ENCODE measurements around the gene LRIT1. TPM values are rescaled to one million over a fixed set of nuclear protein-coding genes. Genes with fewer than 3 reads are reported as not detected.

LRIT1 gene
- total and polyA plus RNA-seq, 2 donors (not counting 3 experiments of a cell fraction or from before 2014, with no cell fraction given): not detected

DNA sequence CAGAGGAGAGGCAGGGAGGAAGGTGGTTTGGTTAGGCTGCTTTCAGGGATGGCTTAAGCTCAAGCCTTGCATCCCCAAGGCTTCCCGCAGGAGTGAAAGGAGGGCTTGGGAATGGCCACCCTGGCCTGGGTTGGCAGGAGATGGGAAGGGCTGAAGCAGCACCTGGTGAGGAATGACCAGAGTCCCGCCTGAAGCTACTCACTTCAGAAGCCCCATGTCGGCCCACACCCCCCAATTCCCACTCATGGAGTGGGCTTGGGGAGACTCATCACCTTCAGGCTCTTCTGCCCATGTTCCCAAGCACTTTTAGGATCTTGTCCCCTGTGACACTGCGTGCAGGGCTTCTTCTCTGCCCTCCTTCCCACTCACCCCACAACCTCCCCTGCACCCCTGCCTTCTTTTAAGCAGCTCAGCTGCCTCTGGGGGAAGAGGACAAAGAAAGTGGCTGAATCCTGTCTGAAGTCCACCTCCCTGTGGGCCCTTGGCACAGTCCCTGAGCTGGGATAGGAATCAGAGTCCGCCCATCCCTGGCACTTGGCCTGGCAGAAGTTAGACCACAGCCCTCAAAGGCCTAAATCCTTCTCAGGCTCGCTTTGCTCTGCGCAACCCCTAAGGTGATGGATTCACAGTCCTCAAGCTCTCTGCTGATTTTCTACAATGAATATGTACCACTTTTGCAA, 20.0 kb upstream of the LRIT1 start:
- H3K36me3 ChIP-seq (ENCODE audit: control insufficient read depth in 2 of 2, extremely low read depth in 1 of 2, insufficient read depth in 2 of 2, low read length in 2 of 2): no peaks in the 10 kb centered on the region
- dilution Hi-C loops (cut with MboI; ENCODE audit: extremely low pct_ligation_motif_present, low sequenced_read_pairs): no loop called here
- H3K4me2 ChIP-seq (ENCODE audit: insufficient read depth, low read length): no peak overlapping the region
- no TSS peak for BruUV-seq (replicated peaks)
- peaks cover 4 to 11% of the 10 kb centered on the region in 2 experiments for H3K27me3 ChIP-seq (ENCODE audit: control insufficient read depth in 2 of 2, insufficient read depth in 2 of 2, low read length in 2 of 2)
- intact Hi-C loops (cut with micrococcal nuclease): no loop called here
- no peak overlapping the region for H3K9ac ChIP-seq (replicated peaks; ENCODE audit: extremely low read depth, insufficient read depth, low read length)
- FAIRE-seq: no peak
- no peak overlapping the region for H3K27ac ChIP-seq (ENCODE audit: insufficient read depth, low read depth, low read length)
- POLR2A ChIA-PET: no interaction called here
- no peak for DNase-seq (ENCODE audit: low read depth, low spot score)
- no peaks in the 10 kb centered on the region for H3K9me1 ChIP-seq (replicated peaks; ENCODE audit: control insufficient read depth, extremely low read depth, insufficient read depth, low read length)
- TF ChIP-seq FOS (IDR thresholded peaks at IDR 0.05; ENCODE audit: borderline replicate concordance, insufficient read depth, low read length) (no peak), GATA2 (IDR thresholded peaks at IDR 0.05; ENCODE audit: insufficient read depth, insufficient read length, low read depth, low read length) (no peak), POLR2A (IDR thresholded peaks at IDR 0.05; ENCODE audit: low read depth, low read length) (no peak), MYC (IDR thresholded peaks at IDR 0.05; ENCODE audit: low read depth, low read length) (no peak)
- no peaks in the 10 kb centered on the region for H3K4me1 ChIP-seq (ENCODE audit: control insufficient read depth, extremely low read depth, insufficient read depth, low read length)
- H3K4me3 ChIP-seq (replicated peaks in 1 of 3; ENCODE audit: insufficient read depth in 1 of 3, low read depth in 1 of 3, low read length in 3 of 3): no peak overlapping the region
- H3K79me2 ChIP-seq (ENCODE audit: control insufficient read depth, insufficient read depth, low read length): no peaks in the 10 kb centered on the region
- H2AFZ ChIP-seq (ENCODE audit: low read depth, low read length): no peak overlapping the region
- H4K20me1 ChIP-seq (replicated peaks; ENCODE audit: control insufficient read depth, extremely low read depth, insufficient read depth, low read length): no peaks in the 10 kb centered on the region
- CTCF ChIA-PET: interaction anchor here (1.2 to 11.1 kb wide), 2 partner anchors 11 to 276 kb away, joined by 3 to 510 read pairs; no protein-coding TSS in a partner anchor
- no peaks in the 10 kb centered on the region for H3K9me3 ChIP-seq (replicated peaks; ENCODE audit: control insufficient read depth, insufficient read depth, low read length)

GRCh38 chr10:84258034-84258695, 16.8 kb upstream of the LRIT1 start:
- ChIA-PET CTCF (interaction anchor here (0.7 kb wide), 1 partner anchor 17 kb away, joined by 4 read pairs; no protein-coding TSS in a partner anchor), POLR2A (no interaction called here)
- Histone ChIP-seq H2AFZ (ENCODE audit: low read depth, low read length) (no peak overlapping the region), H4K20me1 (replicated peaks; ENCODE audit: control insufficient read depth, extremely low read depth, insufficient read depth, low read length) (no peaks in the 10 kb centered on the region), H3K9ac (replicated peaks; ENCODE audit: extremely low read depth, insufficient read depth, low read length) (no peak overlapping the region), H3K4me1 (ENCODE audit: control insufficient read depth, extremely low read depth, insufficient read depth, low read length) (no peaks in the 10 kb centered on the region), H3K27me3 (ENCODE audit: control insufficient read depth in 2 of 2, insufficient read depth in 2 of 2, low read length in 2 of 2) (peaks cover 4 to 9% of the 10 kb centered on the region in 2 experiments), H3K36me3 (ENCODE audit: control insufficient read depth in 2 of 2, extremely low read depth in 1 of 2, insufficient read depth in 2 of 2, low read length in 2 of 2) (no peaks in the 10 kb centered on the region), H3K79me2 (ENCODE audit: control insufficient read depth, insufficient read depth, low read length) (no peaks in the 10 kb centered on the region), H3K4me3 (replicated peaks in 1 of 3; ENCODE audit: insufficient read depth in 1 of 3, low read depth in 1 of 3, low read length in 3 of 3) (no peak overlapping the region), H3K27ac (ENCODE audit: insufficient read depth, low read depth, low read length) (no peak overlapping the region), H3K9me1 (replicated peaks; ENCODE audit: control insufficient read depth, extremely low read depth, insufficient read depth, low read length) (no peaks in the 10 kb centered on the region), H3K9me3 (replicated peaks; ENCODE audit: control insufficient read depth, insufficient read depth, low read length) (no peaks in the 10 kb centered on the region), H3K4me2 (ENCODE audit: insufficient read depth, low read length) (no peak overlapping the region)
- TF ChIP-seq POLR2AphosphoS5 (IDR thresholded peaks at IDR 0.05; ENCODE audit: insufficient read depth, low read depth, low read length) (no peak), FOS (IDR thresholded peaks at IDR 0.05; ENCODE audit: borderline replicate concordance, insufficient read depth, low read length) (no peak), MYC (IDR thresholded peaks at IDR 0.05; ENCODE audit: low read depth, low read length) (no peak), CTCF (IDR thresholded peaks at IDR 0.05; ENCODE audit: extremely low read depth in 1 of 2, insufficient read depth in 1 of 2, low read depth in 1 of 2, low read length in 2 of 2) (no peak), JUN (IDR thresholded peaks at IDR 0.05; ENCODE audit: borderline replicate concordance, insufficient read depth, insufficient read length, low read depth) (no peak), GATA2 (IDR thresholded peaks at IDR 0.05; ENCODE audit: insufficient read depth, insufficient read length, low read depth, low read length) (no peak), EZH2 (IDR thresholded peaks at IDR 0.05; ENCODE audit: borderline replicate concordance, low read depth, low read length, severe bottlenecking) (no peak), POLR2A (IDR thresholded peaks at IDR 0.05; ENCODE audit: low read depth, low read length) (no peak), MAX (IDR thresholded peaks at IDR 0.05; ENCODE audit: insufficient read depth, insufficient read length) (no peak)
- dilution Hi-C loops (cut with MboI; ENCODE audit: extremely low pct_ligation_motif_present, low sequenced_read_pairs): no loop called here
- intact Hi-C loops (cut with micrococcal nuclease): no loop called here
- FAIRE-seq (no peak), DNase-seq (ENCODE audit: low read depth, low spot score) (no peak)
- no TSS peak for BruUV-seq (replicated peaks)
